HG02840 (cell line): ENCODE measurements around the gene SAPCD1.
A peak's percentile ranks its signal among the peaks of the same experiment; 100 is the strongest.

Experiments
- ATAC-seq: cut with Tn5 transposase; IDR thresholded peaks from one replicate; pipeline ENCODE4 v1.9.1; 2021; ENCODE audit warnings: mild to moderate bottlenecking, moderate library complexity, moderate number of reproducible peaks; ENCODE audit not compliant: unreplicated experiment, low FRiP score

Gene SAPCD1

GRCh38 chr6:31762356-31762755 is at the start of gene SAPCD1:
Gene SAPCD1, plus strand, starts transcription at chr6:31762656. Its CDS starts 399 bp downstream, at chr6:31763055.
- ATAC-seq, result no peak

DNA sequence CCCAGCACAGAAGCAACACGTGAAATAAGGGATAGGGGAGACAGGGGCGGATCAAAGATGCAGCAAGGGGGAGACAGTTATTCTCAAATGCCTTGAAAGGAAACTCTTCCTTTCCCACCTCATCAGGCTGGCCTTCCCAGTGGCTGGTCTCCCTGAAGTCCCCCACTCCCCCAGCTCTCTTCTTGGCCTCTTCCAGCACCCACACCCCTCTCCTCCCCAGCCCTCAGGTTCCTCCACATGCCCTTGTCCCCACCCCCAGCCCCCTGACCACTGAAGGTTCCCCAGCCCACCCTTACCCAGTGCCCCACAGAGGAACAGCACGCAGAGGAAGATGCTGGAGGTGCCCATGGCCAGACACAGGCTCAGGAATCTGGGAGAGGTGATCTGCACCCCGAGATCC is 49.0 kb upstream of the SAPCD1 start:
- ATAC-seq, result no peak

GRCh38 chr6:31713991-31714684 is 48.3 kb upstream of the SAPCD1 start:
- ATAC-seq, result no peak

GRCh38 chr6:31715022-31715958 is 47.2 kb upstream of the SAPCD1 start, which contains the start of gene LY6G6D:
Gene LY6G6D, plus strand, starts transcription at chr6:31715348. Its CDS starts 8 bp downstream, at chr6:31715356.
- ATAC-seq, result no peak

DNA sequence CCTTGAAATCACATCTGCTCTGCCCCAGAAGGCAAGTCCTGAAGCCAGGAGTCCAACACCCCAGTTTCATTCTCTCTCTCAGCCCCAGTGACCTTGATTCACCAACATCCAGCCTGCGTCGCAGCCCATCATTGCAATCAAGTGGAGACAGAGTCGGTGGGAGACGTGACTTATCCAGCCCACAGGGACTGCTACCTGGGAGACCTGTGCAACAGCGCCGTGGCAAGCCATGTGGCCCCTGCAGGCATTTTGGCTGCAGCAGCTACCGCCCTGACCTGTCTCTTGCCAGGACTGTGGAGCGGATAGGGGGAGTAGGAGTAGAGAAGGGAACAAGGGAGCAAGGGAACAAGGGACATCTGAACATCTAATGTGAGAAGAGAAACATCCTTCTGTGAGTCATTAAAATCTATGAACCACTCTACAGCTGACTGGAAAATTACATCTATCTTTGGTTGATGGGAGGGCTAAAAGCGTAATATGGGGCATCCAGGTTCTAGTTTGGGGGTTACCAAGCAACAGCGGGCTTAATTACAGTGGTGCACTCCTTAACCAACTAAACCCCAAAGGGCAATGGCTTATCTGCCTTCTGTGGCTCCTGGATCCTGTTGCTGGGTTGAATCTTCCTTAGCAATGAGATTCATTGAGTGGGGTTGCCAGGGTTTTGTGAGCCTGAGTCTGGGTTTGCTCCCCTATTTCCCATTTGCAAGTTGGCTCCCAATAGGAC is 44.8 kb upstream of the SAPCD1 start:
- no peak for ATAC-seq

DNA sequence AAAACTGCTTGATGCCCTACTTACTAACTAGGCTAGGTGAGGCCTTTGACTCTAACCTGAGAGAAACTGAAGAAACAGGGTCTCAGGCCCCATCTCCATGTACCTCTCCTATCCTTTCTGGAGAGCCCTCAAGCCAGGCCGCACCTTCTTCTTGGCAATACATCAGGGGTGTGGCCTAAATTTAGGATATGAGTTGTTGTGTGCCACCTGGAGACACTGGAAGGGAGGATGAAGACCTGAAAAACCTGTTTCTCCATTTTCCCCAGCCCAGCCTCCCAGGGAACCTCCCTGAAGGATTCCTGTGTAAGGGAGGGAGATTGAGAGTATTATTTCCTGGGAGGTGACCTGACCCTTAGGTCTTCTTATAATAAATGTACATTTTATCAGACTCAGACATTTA is 44.2 kb upstream of the SAPCD1 start:
- no peak for ATAC-seq

- no peak for ATAC-seq
These were observed 43.5 kb upstream of the SAPCD1 start for GRCh38 chr6:31719001-31719400.

GRCh38 chr6:31720196-31720770 is 42.2 kb upstream of the SAPCD1 start:
- no peak for ATAC-seq

GRCh38 chr6:31721351-31722020 is 41.0 kb upstream of the SAPCD1 start, which contains the start of gene LY6G6C:
Gene LY6G6C, minus strand, starts transcription at chr6:31721746. Its CDS starts 67 bp downstream, at chr6:31721679.
- ATAC-seq, result no peak

- ATAC-seq, result no peak
These were observed 40.3 kb upstream of the SAPCD1 start for GRCh38 chr6:31722173-31722572.

DNA sequence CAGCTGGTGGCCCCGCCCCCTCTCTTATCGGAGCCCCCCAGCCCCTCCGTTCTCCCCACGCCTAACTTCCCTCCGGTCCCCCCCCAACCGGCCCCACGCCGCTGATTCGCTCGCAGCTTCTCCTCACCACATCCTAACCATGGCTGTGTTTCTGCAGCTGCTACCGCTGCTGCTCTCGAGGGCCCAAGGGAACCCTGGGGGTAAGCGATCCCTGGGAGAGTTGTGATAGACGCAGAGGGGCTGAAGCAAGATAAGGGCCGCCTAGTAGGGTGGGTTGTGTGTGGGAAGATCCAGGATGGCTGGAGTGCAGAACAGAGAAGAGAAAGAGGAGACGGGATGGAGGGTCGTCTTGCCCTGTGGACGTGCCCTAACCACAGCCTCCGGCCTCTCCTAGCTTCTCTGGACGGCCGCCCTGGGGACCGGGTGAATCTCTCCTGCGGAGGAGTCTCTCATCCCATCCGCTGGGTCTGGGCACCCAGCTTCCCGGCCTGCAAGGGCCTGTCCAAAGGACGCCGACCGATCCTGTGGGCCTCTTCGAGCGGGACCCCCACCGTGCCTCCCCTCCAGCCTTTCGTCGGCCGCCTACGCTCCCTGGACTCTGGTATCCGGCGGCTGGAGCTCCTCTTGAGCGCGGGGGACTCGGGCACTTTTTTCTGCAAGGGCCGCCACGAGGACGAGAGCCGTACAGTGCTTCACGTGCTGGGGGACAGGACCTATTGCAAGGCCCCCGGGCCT is 39.0 kb upstream of the SAPCD1 start, which contains the start of gene MPIG6B:
MPIG6B (plus strand) TSS at position 129 of the 735 bp plus-strand sequence; CDS start at position 140, 11 bp downstream.
- ATAC-seq, result no peak

DNA sequence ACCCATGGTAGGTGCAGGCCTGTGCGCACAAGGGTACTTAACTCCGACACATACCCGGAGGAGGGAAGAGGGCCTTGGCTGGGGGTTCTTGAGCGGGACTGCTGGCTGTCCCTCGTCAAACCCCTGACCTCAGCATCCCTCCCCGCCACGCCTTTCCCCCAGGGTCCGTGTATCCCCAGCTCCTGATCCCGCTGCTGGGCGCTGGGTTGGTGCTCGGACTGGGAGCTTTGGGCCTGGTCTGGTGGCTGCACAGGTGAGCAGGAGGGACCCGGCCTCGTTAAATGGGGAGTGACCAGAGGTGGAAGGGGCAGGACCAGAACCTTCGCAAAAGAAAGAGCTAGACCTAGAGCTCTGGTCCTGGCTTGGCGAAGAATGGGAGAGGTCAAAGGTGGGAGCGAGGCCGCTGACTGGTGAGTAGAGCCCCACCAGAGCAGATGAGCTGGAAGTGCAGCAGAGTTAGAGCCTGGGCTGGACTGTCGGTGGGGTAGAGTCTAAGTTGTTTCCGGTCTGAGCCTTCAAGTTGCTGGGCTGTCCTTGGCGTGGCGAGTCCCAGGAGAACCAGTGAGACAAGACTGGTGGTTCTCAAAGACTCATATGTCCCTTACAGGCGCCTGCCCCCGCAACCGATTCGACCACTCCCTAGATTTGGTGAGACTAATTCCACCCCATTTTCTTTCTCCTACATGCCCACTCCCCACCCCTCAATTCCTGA is 38.3 kb upstream of the SAPCD1 start:
- no peak for ATAC-seq

DNA sequence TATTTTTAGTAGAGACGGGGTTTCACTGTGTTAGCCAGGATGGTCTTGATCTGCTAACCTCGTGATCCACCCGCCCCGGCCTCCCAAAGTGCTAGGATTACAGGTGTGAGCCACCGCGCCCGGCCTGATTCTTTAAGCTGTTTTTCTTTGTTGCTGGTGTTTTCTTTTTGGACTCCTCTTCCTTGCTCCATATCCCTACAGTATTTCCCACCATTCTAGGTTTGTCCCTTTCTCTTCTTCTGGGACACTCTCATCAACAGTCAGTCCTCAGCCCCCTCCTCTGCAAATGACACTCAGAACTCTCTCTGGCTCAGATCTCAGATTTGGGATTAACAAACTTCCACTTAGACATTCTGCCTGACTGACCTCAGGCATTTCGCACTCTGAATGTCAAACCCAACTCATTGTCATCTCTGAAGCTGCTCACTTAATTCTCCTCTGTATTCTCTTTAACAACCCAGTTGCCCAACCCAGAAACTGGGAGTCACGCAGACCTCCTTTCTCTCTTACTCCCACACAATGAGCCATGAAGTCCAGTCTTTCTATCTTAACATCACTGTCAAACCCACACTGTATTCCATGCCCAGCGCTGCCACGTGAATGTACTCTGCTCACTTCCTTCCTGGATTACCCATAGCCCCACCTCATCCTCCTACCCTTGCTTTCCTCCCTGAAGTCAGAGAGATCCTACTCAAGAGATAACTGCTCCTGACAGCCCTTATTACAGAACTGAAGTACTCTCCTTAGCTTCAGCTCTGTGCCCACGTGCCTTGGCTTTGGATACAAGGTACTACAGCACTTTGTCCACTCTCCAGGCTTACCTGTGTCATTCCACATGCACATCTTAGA is 36.7 kb upstream of the SAPCD1 start:
- no peak for ATAC-seq

DNA sequence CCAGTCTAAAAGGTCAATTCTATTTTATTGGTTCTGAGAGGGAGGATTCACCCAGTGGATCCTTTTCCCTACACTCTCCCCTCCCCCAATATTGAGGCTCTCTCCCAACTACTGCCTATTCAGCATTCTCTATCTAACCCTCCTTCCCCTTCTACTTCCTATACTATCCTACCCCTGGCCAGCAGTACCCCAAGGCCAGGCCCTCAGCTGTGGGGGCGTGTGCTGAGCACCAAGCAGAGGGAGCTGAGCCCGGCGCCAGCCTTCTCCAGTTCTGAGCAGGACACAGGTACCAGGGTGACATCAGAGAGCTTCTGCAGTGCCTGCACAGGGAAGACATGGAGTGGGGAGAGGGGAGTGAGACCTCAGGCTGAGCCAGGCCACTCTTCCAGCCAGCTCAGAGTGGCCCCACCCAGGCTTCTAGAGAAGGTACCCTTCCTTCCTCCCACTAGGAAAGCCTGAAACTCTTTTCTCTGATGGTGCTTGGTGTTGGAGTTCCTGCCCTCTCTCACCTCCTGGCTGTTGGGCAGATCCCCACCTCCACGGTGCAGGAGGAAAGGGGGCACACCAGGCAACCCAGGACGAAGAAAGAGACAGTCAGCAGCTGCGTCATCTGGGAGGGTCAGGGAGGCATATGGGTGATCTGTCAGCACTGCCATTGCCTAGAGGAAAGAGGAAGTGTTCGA is 35.3 kb upstream of the SAPCD1 start:
- peak; percentile 42 for ATAC-seq

DNA sequence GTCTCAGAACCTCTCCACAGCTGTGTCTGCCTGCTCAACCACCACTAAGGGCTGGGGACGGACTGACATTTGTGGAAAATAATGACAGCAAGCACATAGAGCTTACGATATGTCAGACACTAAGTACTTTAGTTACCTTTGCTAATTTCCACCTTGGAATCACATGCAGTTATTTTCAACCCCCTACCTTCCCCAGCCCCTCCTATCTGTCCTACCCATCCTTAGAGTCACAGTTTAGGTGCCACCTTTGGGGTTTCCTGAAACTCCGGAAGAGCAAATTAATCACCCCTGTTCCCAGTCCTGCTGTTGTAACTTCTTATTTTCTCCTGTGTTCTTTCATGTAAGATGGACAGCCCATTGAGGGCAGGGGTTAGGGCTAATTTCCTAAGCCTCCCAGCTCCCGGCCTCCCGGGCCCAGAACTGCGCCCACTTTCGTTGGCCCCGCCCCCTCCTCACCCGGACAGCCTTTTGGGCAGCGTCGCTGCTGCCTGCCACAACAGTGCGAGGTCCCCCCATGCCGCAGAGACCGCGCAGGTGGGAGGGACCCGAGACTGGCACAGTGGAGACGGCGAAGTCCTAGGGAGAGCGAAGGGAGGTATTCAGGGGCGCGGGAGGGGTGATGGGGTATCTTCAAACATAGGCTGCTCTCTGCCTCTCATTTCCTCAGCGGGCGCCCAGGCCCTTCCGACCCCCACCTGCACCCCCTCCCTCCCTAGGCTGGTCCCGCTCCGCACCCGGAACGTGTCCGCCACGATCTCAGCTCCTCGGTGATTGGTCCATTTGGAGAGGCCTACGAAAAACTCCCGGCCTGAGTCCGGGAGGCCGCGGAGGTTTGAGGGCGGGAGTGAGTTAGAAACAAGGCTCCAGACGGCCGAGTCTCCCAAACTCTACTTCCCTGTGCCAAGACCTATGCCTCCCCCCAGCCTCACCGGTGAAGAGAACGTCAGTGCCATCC is 34.5 kb upstream of the SAPCD1 start:
- no peak for ATAC-seq
